ENCODE results near the gene PCDH7. TPM values are rescaled to one million over a fixed set of nuclear protein-coding genes. Genes with fewer than 3 reads are reported as not detected.

The PCDH7 gene
- total RNA-seq, 1 experiment from 2014 or later = 0.10 TPM

GRCh38 chr4:30776451-30776850 is 56.3 kb downstream of the PCDH7 start:
- in situ Hi-C loops (cut with HindIII; ENCODE audit: low sequenced_read_pairs) = no loop called here
- DNase-seq (ENCODE audit: low spot score) = no peak

GRCh38 chr4:30776921-30777415 is 56.8 kb downstream of the PCDH7 start:
- in situ Hi-C loops (cut with HindIII; ENCODE audit: low sequenced_read_pairs) = no loop called here

More at GRCh38 chr4:30776921-30777415, 56.8 kb downstream of the PCDH7 start:
- DNase-seq (ENCODE audit: low spot score) = no peak

All from G401 (cell line).